Heart left ventricle (tissue), 16 donors: ENCODE results near the gene SLC25A3. TPM values are rescaled to one million over a fixed set of nuclear protein-coding genes. Genes with fewer than 3 reads are reported as not detected.
"Not testable (repeated sequence)": the region's sequence is repeated elsewhere in the genome, so short reads cannot be mapped to it uniquely, and the experiment has no call there.

Experiments
- ATAC-seq, 4 donors: fragments of 200-7000 bp; cut with Tn5 transposase; one replicate each; pipeline ENCODE4 v1.9.1; 2020 to 2022; ENCODE audit warnings: moderate library complexity in 4 of 4, mild to moderate bottlenecking in 3 of 4, moderate number of reproducible peaks in 1 of 4
- DNase-seq, 5 donors: peaks; one replicate each; pipeline ENCODE4 v3.0.0-alpha.2; 2020
- H3K27ac ChIP-seq, 12 donors: fragments of 200-600 bp; sonication (generic) in 4 of 12; one replicate each; pipeline versions ENCODE4 v1.5.0 to v1.8.0; 2016 to 2022; ENCODE audit warnings: mild to moderate bottlenecking in 2 of 12
- H3K27me3 ChIP-seq, 9 donors: fragments of 200-600 bp; sonication (generic) in 2 of 9; one replicate each; pipeline versions ENCODE4 v1.5.1 to v1.8.0; 2016 to 2022; ENCODE audit warnings: mild to moderate bottlenecking in 3 of 9
- H3K36me3 ChIP-seq, 9 donors: fragments of 200-600 bp; sonication (generic) in 2 of 9; one replicate each; pipeline versions ENCODE4 v1.5.0 to v1.8.0; 2018 to 2022; ENCODE audit warnings: mild to moderate bottlenecking in 2 of 9
- H3K4me1 ChIP-seq, 12 donors: fragments of 200-600 bp; sonication (generic) in 4 of 12; one replicate each; pipeline versions ENCODE4 v1.5.0 to v1.8.0; 2016 to 2022; ENCODE audit warnings: mild to moderate bottlenecking in 3 of 12
- H3K4me3 ChIP-seq, 12 donors: fragments of 200-600 bp; sonication (generic) in 4 of 12; one replicate each; pipeline versions ENCODE4 v1.5.0 to v1.8.0; 2017 to 2022; ENCODE audit warnings: mild to moderate bottlenecking in 9 of 12, moderate library complexity in 4 of 12
- H3K9me3 ChIP-seq, 12 donors: fragments of 200-600 bp; sonication (generic) in 4 of 12; one replicate each; pipeline versions ENCODE4 v1.5.0 to v1.8.0; 2016 to 2022; ENCODE audit warnings: mild to moderate bottlenecking in 1 of 12
- POLR2A ChIP-seq, 2 donors: fragments of 450-650 bp; IDR thresholded peaks; one replicate each; pipeline ENCODE4 v1.6.1; 2017; ENCODE audit warnings: antibody characterized with exemption in 2 of 2, mild to moderate bottlenecking in 2 of 2, moderate library complexity in 2 of 2
- WGBS, 4 donors: extraction: QIAGEN DNeasy Blood & Tissue Kit in 2 of 4; methylation state at CpG; one replicate each; pipeline versions ENCODE4 v1.1.5 to v1.1.7; 2013 to 2018; 5-methylcytosine and 5-hydroxymethylcytosine counted together
- intact Hi-C, 10 donors: fragments of 100-400 bp; cut with DNase I; formaldehyde crosslinking; loops; one replicate each; pipeline versions ENCODE4 v1.11.1 to v1.14.2; 2022
- polyA plus RNA-seq, 2 donors: library from polyadenylated mRNA; stranded (reverse); fragments of 200-250 nt; gene quantifications; one replicate each; pipeline ENCODE4 v1.2.3, GENCODE V29; 2013
- total RNA-seq, 9 donors: library from RNA; depleted of rRNA in 2 of 9; stranded (reverse); fragments of >200 nt in 2 of 9; fragmentation: NEBNext Ultra II Directional in 3 of 9; extraction: Animal tissue kit (Norgen Biotek cat#: 25700) in 3 of 9; gene quantifications; one replicate each; pipeline versions ENCODE4 v1.1.0 to v1.2.4, GENCODE V29; 2016 to 2023
- TF ChIP-seq, protein P1 (sequence below), 12 donors: fragments of 200-600 bp; sonication (generic) in 4 of 12; IDR thresholded peaks; one replicate each; pipeline versions ENCODE4 v1.5.0 to v1.8.0; 2018 to 2022; ENCODE audit warnings: antibody characterized with exemption in 12 of 12, mild to moderate bottlenecking in 5 of 12
- donor health status: ischemic (EF 13 %, LVEDD 7.1; RV severe dilation, severe dysfunction).
- donor health status: healthy with polysubstance abuse.
- donor health status: DM: no; HTN: yes; CAD: no.
- donor health status: DM: no; HTN: no; CAD: no.
- donor health status: ischemic (EF 25% LVEDD 6.9; RV normal size, moderate dysfunction).
- donor health status: ischemic (EF 25% LVEDD 5.7; RV mildly dilated, moderate dysfunction).
- donor health status: healthy.
- donor health status: DM: yes; HTN: yes; CAD: no.
- donor health status: ischemic (EF 35%, LVEDD 5.7; RV mildly dilated, moderate dysfunction).
- donor health status: nonischemic (EF 11% LVEDD 7.7; RV severe dilation, severe dysfunction).
- donor health status: DM: yes; HTN: yes; CAD: no.
- donor health status: PGD.
- donor health status: ischemic (EF 29% LVEDD 5.4; RV normal size, mild dysfunction).
- donor health status: nonischemic (EF 23%, LVEDD 6.1; RV moderate dilation, normal function).

The SLC25A3 gene
- total and polyA plus RNA-seq, 11 donors, result 852 to 2,779 (median 1,563) TPM

DNA sequence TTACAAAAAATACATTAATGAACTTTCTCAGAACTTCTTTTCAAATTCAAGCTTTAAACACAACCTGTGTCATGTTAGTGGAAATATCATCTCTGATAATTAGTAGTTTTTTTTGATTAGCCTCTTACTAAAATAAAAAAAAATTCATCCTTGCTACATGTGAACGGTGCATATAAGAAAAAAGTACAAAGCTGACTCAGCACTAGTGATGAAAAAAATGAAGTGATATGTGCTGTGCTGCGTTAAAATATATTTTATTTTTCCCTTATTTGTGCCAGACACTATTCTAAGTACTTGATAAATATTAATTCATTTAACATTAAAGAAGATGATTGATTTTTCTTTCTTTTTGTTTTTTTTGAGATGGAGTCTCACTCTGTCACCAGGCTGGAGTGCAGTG is 43.6 kb downstream of the SLC25A3 start:
- no peaks in the 10 kb centered on the region for H3K9me3 ChIP-seq
- ATAC-seq, result no peak
- H3K27me3 ChIP-seq, result no peaks in the 10 kb centered on the region
- TF ChIP-seq, protein P1, sequence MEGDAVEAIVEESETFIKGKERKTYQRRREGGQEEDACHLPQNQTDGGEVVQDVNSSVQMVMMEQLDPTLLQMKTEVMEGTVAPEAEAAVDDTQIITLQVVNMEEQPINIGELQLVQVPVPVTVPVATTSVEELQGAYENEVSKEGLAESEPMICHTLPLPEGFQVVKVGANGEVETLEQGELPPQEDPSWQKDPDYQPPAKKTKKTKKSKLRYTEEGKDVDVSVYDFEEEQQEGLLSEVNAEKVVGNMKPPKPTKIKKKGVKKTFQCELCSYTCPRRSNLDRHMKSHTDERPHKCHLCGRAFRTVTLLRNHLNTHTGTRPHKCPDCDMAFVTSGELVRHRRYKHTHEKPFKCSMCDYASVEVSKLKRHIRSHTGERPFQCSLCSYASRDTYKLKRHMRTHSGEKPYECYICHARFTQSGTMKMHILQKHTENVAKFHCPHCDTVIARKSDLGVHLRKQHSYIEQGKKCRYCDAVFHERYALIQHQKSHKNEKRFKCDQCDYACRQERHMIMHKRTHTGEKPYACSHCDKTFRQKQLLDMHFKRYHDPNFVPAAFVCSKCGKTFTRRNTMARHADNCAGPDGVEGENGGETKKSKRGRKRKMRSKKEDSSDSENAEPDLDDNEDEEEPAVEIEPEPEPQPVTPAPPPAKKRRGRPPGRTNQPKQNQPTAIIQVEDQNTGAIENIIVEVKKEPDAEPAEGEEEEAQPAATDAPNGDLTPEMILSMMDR (IDR thresholded peaks at IDR 0.05), result no peak
- no peak for TF ChIP-seq POLR2A (IDR thresholded peaks at IDR 0.05)
- DNase-seq, result no peak
- WGBS, 4 donors, result 79 to 91% (median 83%) methylated on average over 2 of the region's 2 CpGs
- H3K4me3 ChIP-seq, result no peak overlapping the region
- peaks cover 0 to 10% (median 0%) of the 10 kb centered on the region in 9 donors for H3K36me3 ChIP-seq
- H3K4me1 ChIP-seq, result peaks cover 0 to 20% (median 0%) of the 10 kb centered on the region in 12 donors
- intact Hi-C loops, result no loop called here
- no peak overlapping the region for H3K27ac ChIP-seq

DNA sequence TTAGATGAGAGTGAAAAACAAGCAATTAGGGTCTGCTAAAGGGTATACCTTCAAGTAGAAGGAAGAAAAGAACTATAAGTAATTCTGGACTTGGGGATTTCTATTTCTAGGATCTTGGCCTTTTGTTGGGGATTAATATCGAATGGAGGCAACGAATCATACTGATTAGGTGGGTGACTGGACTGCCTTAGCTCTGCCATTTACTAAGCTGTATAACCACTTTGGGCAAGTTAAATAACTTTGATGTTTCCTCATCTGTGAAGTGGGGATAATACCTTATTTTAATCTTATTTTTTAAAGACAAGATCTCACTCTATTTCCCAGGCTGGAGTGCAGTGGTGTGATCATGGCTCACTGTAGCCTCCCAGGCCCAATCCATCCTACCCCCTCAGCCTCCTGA is 44.5 kb downstream of the SLC25A3 start:
- ATAC-seq, result no peak

DNA sequence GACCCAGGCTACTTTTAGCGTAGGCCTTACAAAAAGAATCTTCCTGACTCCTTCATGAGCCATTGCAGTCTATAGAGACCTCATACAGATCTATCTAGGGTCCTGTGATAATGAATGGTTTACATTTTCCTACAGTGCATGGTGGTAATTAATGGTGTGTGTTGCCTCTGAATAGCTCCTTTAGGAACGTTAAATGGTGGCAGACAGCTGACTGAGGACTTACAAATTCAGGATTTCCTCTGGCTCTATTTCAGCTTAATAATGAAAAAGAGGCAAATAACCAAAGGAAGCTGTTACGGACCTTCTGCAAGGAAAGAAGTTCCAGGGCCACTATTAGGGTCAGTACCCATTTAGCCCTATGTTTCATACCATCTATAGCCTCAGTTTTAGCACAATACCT is 46.0 kb downstream of the SLC25A3 start:
- DNase-seq (no peak), ATAC-seq (no peak)
- Histone ChIP-seq H3K27ac (no peak overlapping the region), H3K36me3 (no peaks in the 10 kb centered on the region), H3K4me1 (peaks cover 0 to 35% (median 7%) of the 10 kb centered on the region in 12 donors), H3K9me3 (no peaks in the 10 kb centered on the region), H3K4me3 (no peak overlapping the region), H3K27me3 (no peaks in the 10 kb centered on the region)
- intact Hi-C loops, result no loop called here
- WGBS, 4 donors, result 69 to 75% (median 71%) methylated on average over 3 of the region's 3 CpGs
- no peak for TF ChIP-seq POLR2A (IDR thresholded peaks at IDR 0.05)
- TF ChIP-seq, protein P1 (IDR thresholded peaks at IDR 0.05), result no peak

More for the DNA sequence above, 44.5 kb downstream of the SLC25A3 start:
- H3K4me1 ChIP-seq, result peaks cover 0 to 30% (median 0%) of the 10 kb centered on the region in 12 donors
- no peaks in the 10 kb centered on the region for H3K9me3 ChIP-seq
- DNase-seq, result no peak
- intact Hi-C loops, result no loop called here
- 92 to 100% (median 97%) methylated on average over 2 of the region's 2 CpGs for WGBS, 4 donors
- peaks cover 0 to 8% (median 0%) of the 10 kb centered on the region in 9 donors for H3K36me3 ChIP-seq
- H3K27ac ChIP-seq, result no peak overlapping the region
- TF ChIP-seq, protein P1 (IDR thresholded peaks at IDR 0.05), result no peak
- no peak for TF ChIP-seq POLR2A (IDR thresholded peaks at IDR 0.05)
- no peaks in the 10 kb centered on the region for H3K27me3 ChIP-seq
- H3K4me3 ChIP-seq, result no peak overlapping the region

DNA sequence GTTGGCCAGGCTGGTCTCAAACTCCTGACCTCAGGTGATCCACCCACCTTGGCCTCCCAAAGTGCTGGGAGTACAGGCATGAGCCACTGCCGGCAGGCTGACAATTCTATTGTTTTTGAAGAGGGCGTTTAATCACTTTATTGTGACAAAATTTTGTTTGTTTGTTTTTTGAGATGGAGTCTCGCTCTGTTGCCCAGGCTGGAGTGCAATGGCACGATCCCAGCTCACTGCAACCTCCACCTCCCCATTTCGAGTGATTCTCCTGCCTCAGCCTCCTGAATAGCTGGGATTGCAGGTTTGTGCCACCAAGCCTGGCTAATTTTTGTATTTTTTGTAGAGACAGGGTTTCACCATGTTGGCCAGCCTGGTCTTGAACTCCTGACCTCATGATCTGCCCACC is 49.3 kb downstream of the SLC25A3 start:
- not testable (repeated sequence) for H3K27me3 ChIP-seq, DNase-seq, H3K36me3 ChIP-seq, H3K9me3 ChIP-seq, H3K27ac ChIP-seq, ATAC-seq
- peaks cover 0 to 50% (median 19%) of the 10 kb centered on the region in 12 donors for H3K4me1 ChIP-seq
- intact Hi-C loops, result loop anchor here in 4 of 10 donors (5.0 to 10.0 kb wide), 3 partner anchors 46 to 1168 kb away; partner anchors contain the start of gene SLC25A3 (in 2 of the 4)
- WGBS, 4 donors, result 87 to 95% (median 92%) methylated on average over 5 of the region's 5 CpGs
- peak overlapping the region in 3 of 12 donors; percentile 6 to 96 (median 92) for H3K4me3 ChIP-seq

DNA sequence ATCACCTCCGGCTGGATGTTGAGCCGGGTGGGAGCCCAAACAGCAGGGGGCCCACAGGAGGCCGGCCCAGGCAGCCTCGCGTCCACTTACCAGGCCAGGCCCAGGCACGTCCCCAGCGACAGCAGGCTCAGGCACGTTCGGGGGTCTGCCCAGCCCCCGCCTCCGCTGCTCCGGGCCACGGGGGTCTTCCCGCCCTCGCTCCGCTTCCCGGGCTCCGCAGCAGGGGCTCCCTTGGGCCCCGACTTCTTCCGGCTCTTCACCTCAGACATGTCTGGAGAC is 50.9 kb downstream of the SLC25A3 start:
- H3K9me3 ChIP-seq, result no peaks in the 10 kb centered on the region
- TF ChIP-seq, protein P1 (IDR thresholded peaks at IDR 0.05), result peak in 5 of 12 donors; percentile 4 to 34 (median 15)
- TF ChIP-seq POLR2A (IDR thresholded peaks at IDR 0.05), result no peak
- 0% methylated on average over 5 to 20 of the region's 20 CpGs for WGBS, 4 donors
- DNase-seq, result no peak
- peak in 3 of 4 donors; percentile 10 to 39 (median 33) for ATAC-seq
- intact Hi-C loops, result loop anchor here in 7 of 10 donors (2.0 to 10.0 kb wide), 7 partner anchors 47 to 1170 kb away; partner anchors contain the start of gene SLC25A3 (in 5 of the 7)
- H3K4me1 ChIP-seq, result peaks cover 0 to 39% (median 19%) of the 10 kb centered on the region in 12 donors
- H3K36me3 ChIP-seq, result peaks cover 0 to 16% (median 12%) of the 10 kb centered on the region in 9 donors
- H3K27me3 ChIP-seq, result no peaks in the 10 kb centered on the region
- H3K4me3 ChIP-seq, result peak overlapping the region; percentile 75 to 98 (median 92)
- H3K27ac ChIP-seq, result peak overlapping the region; percentile 55 to 93 (median 89)
